ENCODE results near the gene TSPO. TPM values are rescaled to one million over a fixed set of nuclear protein-coding genes. Genes with fewer than 3 reads are reported as not detected.

The TSPO gene
- total RNA-seq, 1 experiment from 2014 or later = 757 TPM

DNA sequence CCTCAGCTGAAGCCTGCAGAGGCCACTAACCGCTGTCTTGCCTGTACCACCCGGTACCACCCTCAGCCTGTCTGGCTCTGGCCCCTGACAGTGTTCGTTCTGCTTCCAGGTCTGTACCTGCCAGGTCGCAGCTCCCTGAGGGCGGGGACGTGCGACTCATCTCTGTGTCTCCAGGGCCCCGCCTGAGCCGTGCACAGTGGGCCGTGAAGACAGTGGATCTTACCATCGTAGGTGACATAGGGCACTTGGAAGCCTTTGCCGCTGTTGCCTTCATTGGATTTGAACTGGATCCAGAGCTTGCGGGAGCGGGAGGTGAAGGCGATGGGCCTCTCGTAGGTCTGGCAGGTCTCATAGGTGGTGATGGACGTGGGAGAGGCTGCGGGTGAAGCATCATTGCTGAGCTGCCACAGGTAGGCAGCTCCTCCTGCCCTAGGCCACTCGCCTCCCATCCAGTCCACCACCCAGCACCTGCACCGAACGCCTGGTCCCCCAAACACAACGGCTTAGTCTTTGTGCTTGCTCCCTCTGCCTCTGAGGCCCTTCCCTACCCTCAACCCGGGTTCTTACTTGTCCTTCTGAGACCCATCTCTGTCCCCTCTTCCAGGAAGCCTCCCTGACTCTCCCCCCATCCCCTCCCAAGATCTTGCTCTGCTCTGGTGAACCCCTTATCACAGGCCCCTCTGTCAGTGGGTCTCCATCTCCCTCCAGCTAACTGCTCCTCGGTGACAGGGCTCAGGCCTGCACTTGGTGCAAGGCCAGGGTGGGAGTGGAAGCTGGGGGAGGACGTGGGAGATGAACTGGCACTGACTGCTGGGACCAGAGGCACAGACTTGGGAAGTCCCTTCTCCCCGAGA lies 56.7 kb downstream of the TSPO start:
- no peak for DNase-seq (ENCODE audit: low read depth)
- in situ Hi-C loops (cut with HindIII; ENCODE audit: low pct_unique_long_range_greater_than_20kb, low sequenced_read_pairs) = no loop called here

DNA sequence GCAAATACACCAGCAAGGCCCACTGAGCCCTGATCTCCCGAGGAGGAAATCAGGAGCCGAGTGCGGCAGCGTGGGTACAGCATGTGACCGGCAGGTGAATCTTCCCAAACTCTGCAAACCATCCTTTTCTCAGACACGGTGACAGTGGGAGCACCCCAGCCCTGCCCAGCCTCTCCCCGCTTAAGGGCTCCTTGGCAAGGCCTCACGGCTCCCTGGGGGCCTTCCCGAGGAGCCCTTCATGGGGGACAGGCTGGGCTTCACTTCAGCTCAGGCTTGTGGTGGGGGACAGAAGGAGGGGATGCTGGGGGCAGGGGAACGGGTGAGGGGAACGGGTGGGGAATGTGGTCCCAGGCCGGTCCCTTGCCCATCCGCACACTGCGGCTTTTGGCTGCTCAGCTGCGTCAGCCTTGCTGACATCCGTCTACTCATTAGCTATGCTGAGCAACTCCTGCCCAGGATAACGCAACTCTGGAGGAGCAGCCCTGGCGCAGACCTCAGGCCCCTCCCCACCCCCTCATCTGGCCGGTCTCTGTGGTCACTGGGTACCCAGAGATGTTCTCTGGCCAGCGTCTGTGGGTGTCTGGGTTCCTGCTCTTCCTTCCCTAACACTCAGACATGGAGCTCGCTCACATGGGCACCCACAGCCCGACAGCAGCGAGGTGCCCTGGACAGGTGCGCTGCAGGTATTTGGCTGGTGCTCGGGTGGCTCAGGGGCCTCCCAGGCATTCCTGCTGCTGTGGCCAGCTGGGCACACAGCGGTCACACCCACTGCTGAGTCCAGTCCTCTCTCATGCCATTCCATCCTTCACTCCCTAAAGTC lies 57.6 kb downstream of the TSPO start:
- in situ Hi-C loops (cut with HindIII; ENCODE audit: low pct_unique_long_range_greater_than_20kb, low sequenced_read_pairs) = no loop called here
- no peak for DNase-seq (ENCODE audit: low read depth)

DNA sequence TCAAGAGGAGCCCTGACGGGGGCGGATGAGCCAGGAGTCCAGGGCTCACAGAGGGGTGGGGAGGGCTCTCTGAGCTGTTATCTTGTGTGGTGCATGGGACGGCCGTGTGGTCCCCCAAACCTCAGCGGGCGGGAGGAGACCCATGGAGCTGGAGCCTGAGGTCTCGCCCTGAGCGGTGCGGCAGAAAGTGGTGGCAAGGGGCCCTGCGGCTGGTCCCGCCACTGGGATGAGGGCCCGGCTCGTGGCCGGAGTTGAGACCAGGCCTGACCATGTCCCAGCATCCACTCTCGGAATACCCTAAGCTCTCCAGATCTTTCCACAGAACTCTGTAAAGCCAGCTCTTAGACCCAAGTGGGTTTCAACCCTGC lies 58.1 kb downstream of the TSPO start:
- DNase-seq (ENCODE audit: low read depth) = no peak
- in situ Hi-C loops (cut with HindIII; ENCODE audit: low pct_unique_long_range_greater_than_20kb, low sequenced_read_pairs) = no loop called here

DNA sequence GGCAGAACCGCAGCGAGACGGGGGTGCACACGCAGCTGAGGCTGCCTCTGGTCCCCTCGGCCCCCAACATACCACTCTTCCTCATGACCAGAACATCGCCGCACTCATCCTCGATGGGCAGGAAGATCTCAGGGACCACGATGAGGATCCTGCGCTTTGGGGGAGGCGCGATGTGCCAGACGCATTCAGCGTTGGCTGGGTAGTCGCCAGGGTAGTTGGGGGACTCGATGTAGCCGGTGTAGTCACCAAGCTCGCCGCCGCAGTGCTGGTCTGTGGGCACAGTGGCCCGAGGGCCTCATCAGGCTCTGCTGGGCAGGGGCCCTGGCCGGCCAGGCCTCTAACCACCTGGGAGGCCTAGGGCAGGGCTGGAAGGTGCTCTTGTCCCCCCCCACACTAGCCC lies 58.6 kb downstream of the TSPO start:
- DNase-seq (ENCODE audit: low read depth) = no peak
- in situ Hi-C loops (cut with HindIII; ENCODE audit: low pct_unique_long_range_greater_than_20kb, low sequenced_read_pairs) = no loop called here

DNA sequence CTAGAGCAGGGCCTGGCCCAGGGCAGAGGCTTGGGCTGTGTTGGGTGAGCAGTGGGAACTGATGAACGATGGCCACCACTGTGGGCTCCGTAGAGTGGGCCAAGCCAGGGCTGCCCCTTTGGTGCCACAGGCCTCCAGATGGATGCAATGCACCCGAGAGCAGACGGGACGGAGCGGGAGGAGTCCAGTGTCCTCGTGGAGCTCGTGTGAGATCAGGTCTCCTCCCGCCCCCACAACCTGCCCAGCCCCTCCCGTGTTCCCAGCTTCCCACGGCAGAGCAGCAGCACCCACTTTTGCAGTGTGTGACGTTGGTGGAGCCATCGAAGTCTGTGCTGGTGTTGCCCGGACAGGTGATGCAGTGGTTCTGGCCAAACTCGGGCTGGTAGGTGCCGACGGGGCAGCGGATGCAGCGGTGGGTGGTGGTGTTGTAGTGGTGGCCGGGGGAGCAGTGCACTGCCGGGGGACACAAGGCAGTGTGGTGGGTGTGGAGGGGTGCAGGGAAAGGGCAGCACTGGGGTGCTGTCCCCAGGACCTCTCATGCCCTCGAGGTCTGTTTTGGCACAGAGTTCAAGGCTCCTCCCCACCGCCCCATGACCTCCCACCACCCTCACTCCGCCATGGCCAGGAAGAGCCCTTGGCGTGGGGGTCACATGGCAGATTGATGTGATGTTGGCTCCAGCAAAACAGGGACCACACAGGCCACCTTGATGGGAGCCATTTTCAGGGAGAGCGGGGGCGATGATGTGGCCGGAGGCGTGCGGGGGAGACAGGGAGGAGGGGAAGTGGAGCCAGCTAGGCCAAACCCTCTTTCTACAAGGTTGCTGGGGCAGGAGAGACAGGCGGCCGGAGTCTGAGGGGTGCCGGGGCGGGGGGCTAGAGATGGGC lies 59.5 kb downstream of the TSPO start:
- in situ Hi-C loops (cut with HindIII; ENCODE audit: low pct_unique_long_range_greater_than_20kb, low sequenced_read_pairs) = no loop called here
- DNase-seq (ENCODE audit: low read depth) = no peak

DNA sequence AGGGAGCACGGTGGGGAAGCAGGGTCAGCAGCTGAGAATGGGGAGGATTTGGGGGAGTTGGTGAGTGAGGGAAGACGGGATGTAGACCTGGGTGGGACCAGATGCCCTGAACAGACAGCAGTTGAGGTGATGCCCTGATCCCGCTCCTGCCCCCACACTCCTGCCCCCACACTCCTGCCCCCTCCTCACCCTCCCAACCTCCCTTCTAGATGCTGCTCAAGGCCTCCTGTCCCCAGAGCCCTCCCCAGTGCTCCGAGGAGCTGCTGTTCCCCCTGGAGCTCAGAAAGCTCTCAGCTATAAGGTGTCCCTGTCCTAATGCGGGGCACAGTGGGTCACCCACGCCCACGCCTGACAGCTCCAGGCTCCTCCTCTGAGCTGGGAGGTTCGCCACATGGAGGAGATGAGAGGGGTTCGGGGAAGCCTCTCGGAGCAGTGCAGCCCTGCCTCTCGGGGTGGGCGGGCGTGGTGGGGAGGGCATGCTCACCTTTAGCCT lies 60.6 kb downstream of the TSPO start:
- in situ Hi-C loops (cut with HindIII; ENCODE audit: low pct_unique_long_range_greater_than_20kb, low sequenced_read_pairs) = no loop called here
- DNase-seq (ENCODE audit: low read depth) = no peak

DNA sequence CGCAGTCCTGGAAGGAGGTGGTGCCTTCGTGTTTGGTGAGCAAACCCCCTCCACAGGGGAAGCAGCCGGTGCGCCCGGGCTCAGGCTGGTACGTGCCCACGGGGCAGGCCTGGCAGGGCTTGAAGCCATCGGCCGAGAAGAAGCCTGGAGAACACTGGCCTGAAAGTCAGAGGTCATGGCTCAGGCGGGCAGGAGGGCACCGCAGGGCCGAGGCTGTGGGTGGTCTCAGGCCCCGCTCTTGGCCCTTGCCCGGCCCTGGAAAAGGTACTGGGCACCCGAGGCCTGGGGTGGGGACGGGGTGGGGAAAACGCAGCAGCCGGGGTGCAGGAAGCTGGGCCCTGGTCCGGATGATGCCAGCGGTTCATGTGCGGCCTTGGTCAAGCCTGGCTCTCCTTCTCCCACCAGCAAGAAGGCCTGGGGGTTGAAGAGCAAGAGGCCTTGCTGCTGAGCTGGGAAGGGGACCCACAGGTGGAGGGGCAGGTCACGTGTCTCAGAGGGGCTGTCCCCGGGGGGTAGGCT lies 61.1 kb downstream of the TSPO start:
- DNase-seq (ENCODE audit: low read depth) = no peak
- in situ Hi-C loops (cut with HindIII; ENCODE audit: low pct_unique_long_range_greater_than_20kb, low sequenced_read_pairs) = no loop called here

Other genes starting within 250 kb of the TSPO start
- gene PACSIN2, start 136.4 kb upstream of the TSPO start, total RNA-seq (2014; rRNA removed; shearing (Covaris generic); ENCODE audit: low replicate concordance) = 145 and 175 TPM in 2 replicates
- gene TTLL1, start 62.2 kb upstream of the TSPO start, total RNA-seq (2014; rRNA removed; shearing (Covaris generic); ENCODE audit: low replicate concordance) = 7.2 and 13.0 TPM in 2 replicates
- 14.9 and 27.0 TPM in 2 replicates for gene BIK, start 40.8 kb upstream of the TSPO start, total RNA-seq (2014; rRNA removed; shearing (Covaris generic); ENCODE audit: low replicate concordance)
- gene MCAT, start 8.2 kb upstream of the TSPO start, total RNA-seq (2014; rRNA removed; shearing (Covaris generic); ENCODE audit: low replicate concordance) = 41.8 and 67.9 TPM in 2 replicates
- 38.8 and 48.9 TPM in 2 replicates for gene TTLL12, start 35.6 kb downstream of the TSPO start, total RNA-seq (2014; rRNA removed; shearing (Covaris generic); ENCODE audit: low replicate concordance)
- gene SCUBE1, start 191.8 kb downstream of the TSPO start, total RNA-seq (2014; rRNA removed; shearing (Covaris generic); ENCODE audit: low replicate concordance) = 0.14 TPM in 1 of 2 replicates, not detected in the other

Data from Caki2 (cell line).